Panc1 (cell line): Measurements from ENCODE around the gene USP9Y.

Source experiments
- CTCF ChIP-seq: fragments of 450-650 bp; IDR thresholded peaks from 2 replicates; pipeline ENCODE4 v1.5.1; 2017; ENCODE audit warnings: mild to moderate bottlenecking
- POLR2AphosphoS5 ChIP-seq: IDR thresholded peaks from 2 replicates; pipeline ENCODE4 v1.6.1; 2012; ENCODE audit warnings: mild to moderate bottlenecking, low read depth, low read length, moderate library complexity
- REST ChIP-seq, 2 experiments: IDR thresholded peaks; 2 replicates each; pipeline ENCODE4 v1.6.1; 2011 to 2012; ENCODE audit warnings: low read depth in 2 of 2, control low read depth in 1 of 2, low read length in 1 of 2, mild to moderate bottlenecking in 1 of 2, moderate library complexity in 1 of 2; ENCODE audit not compliant: insufficient read depth in 1 of 2
- SIN3A ChIP-seq: IDR thresholded peaks from 2 replicates; pipeline ENCODE4 v1.6.1; 2012; ENCODE audit warnings: low read depth, mild to moderate bottlenecking, low read length, moderate library complexity, borderline replicate concordance; ENCODE audit not compliant: insufficient read depth

- TF ChIP-seq REST (IDR thresholded peaks at IDR 0.05; ENCODE audit: insufficient read depth in 1 of 2, low read depth in 2 of 2, low read length in 1 of 2) (no peak), CTCF (no peak), SIN3A (no peak), POLR2AphosphoS5 (no peak)
Measured at GRCh38 chrY:12808046-12808445, 107.0 kb downstream of the USP9Y start.
